Gastroesophageal sphincter (tissue), 3 donors: ENCODE measurements around the gene ADAMTS4.

ENCODE experiments used
- EP300 ChIP-seq: sonication (generic); formaldehyde crosslinking; IDR thresholded peaks from one replicate; pipeline ENCODE4 v1.6.1; 2017; ENCODE audit warnings: antibody characterized with exemption, mild to moderate bottlenecking
- POLR2A ChIP-seq, 2 donors: fragments of 450-650 bp; IDR thresholded peaks; one replicate each; pipeline ENCODE4 v1.6.1; 2017; ENCODE audit warnings: antibody characterized with exemption in 2 of 2, mild to moderate bottlenecking in 2 of 2, moderate library complexity in 1 of 2
- POLR2AphosphoS5 ChIP-seq: sonication (generic); formaldehyde crosslinking; IDR thresholded peaks from one replicate; pipeline ENCODE4 v1.6.1; 2017; ENCODE audit warnings: antibody characterized with exemption
- TF ChIP-seq, protein P1 (sequence below), 4 experiments: fragments of 200-600 bp in 2 of 4; fragments of 450-650 bp in 2 of 4; sonication (generic) in 1 of 4; IDR thresholded peaks; one replicate each; pipeline ENCODE4 v1.5.1; 2017 to 2019; ENCODE audit warnings: antibody characterized with exemption in 4 of 4, mild to moderate bottlenecking in 2 of 4, moderate library complexity in 2 of 4

DNA sequence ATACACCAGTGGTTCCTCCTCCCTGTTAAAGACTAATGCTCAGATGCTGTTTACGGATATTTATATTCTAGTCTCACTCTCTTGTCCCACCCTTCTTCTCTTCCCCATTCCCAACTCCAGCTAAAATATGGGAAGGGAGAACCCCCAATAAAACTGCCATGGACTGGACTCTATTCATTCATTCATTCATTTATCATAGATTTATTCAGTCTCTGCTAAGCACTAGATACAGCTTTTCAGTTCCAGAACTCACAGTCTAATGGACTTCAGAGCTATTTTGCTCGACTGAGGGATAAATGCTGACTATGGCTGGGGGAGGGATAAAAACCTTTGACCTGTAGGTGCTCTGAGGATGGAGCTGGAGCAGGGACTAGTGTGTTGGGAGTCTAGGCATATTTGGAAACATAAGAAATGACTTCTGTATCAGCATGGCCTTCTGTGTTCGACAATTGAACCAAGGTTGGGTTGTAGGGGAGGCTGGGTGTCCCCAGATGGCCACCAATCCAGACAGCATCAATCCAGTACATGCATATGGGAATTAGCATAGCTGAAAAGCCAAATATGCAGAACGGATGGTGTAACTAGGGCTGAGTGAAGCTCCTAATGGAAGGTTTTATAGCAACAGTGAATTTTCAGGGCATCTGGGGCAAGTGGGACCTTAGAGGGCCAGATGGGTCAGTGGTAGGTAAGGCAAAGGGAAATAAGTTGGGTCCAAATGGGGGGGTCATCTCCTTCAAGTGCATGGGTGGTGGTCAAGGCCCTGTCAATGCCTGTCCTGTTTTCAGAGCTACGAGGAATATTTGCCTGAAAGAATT, 20.4 kb upstream of the ADAMTS4 start:
- no peak for TF ChIP-seq POLR2A (IDR thresholded peaks at IDR 0.05)
- TF ChIP-seq POLR2AphosphoS5: no peak
- TF ChIP-seq, protein P1, sequence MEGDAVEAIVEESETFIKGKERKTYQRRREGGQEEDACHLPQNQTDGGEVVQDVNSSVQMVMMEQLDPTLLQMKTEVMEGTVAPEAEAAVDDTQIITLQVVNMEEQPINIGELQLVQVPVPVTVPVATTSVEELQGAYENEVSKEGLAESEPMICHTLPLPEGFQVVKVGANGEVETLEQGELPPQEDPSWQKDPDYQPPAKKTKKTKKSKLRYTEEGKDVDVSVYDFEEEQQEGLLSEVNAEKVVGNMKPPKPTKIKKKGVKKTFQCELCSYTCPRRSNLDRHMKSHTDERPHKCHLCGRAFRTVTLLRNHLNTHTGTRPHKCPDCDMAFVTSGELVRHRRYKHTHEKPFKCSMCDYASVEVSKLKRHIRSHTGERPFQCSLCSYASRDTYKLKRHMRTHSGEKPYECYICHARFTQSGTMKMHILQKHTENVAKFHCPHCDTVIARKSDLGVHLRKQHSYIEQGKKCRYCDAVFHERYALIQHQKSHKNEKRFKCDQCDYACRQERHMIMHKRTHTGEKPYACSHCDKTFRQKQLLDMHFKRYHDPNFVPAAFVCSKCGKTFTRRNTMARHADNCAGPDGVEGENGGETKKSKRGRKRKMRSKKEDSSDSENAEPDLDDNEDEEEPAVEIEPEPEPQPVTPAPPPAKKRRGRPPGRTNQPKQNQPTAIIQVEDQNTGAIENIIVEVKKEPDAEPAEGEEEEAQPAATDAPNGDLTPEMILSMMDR (IDR thresholded peaks at IDR 0.05): no peak
- TF ChIP-seq EP300: no peak
